ENCODE measurements around the gene FBXL4. TPM values are rescaled to one million over a fixed set of nuclear protein-coding genes. Genes with fewer than 3 reads are reported as not detected.

The FBXL4 gene
- total and polyA plus RNA-seq, 2 of the 8 experiments (the other 6 are each of a cell fraction or from before 2014, with no cell fraction given): 6.9 to 13.8 TPM

GRCh38 chr6:98941319-98941718 is 6.4 kb downstream of the FBXL4 start:
- FAIRE-seq: no peak
- no peak overlapping the region for H3K4ac ChIP-seq (replicated peaks; ENCODE audit: insufficient read length, low read depth, low read length)
- 100% methylated on average over 2 of the region's 2 CpGs; no CpG with 5 or more reads in 1 of the 2 experiments for WGBS, 2 experiments (ENCODE audit: extremely low coverage in 1 of 2, insufficient coverage in 1 of 2, insufficient read length in 1 of 2, insufficient replicate concordance in 2 of 2, low coverage in 1 of 2, low lambda C conversion rate in 2 of 2, missing lambda C conversion rate in 1 of 2)
- peaks cover 2% of the 10 kb centered on the region; the same call in 1 of the 2 replicates for H3K79me1 ChIP-seq (ENCODE audit: low read depth, low read length)
- DNase-seq (ENCODE audit: low read depth in 1 of 2, low spot score in 2 of 2): no peak
- H3K18ac ChIP-seq (ENCODE audit: extremely low read depth, low read length): no peak overlapping the region
- peaks cover 6 to 10% of the 10 kb centered on the region in 2 experiments; a peak in 2 of 4 replicates for H3K9me3 ChIP-seq (ENCODE audit: insufficient read depth in 2 of 2, low read depth in 1 of 2, low read length in 1 of 2)
- H3K14ac ChIP-seq (ENCODE audit: insufficient read length): no peak overlapping the region
- H3K79me2 ChIP-seq (ENCODE audit: control insufficient read depth in 1 of 2, insufficient read depth in 2 of 2, low read length in 2 of 2): peaks cover 3 to 68% of the 10 kb centered on the region in 2 experiments; a peak in 3 of 4 replicates
- no peak overlapping the region for H3K56ac ChIP-seq (replicated peaks; ENCODE audit: insufficient read length, low read depth, low read length)
- no peaks in the 10 kb centered on the region for H3K4me1 ChIP-seq (replicated peaks in 1 of 4; ENCODE audit: control insufficient read depth in 3 of 4, insufficient read depth in 4 of 4, low read length in 3 of 4)
- CTCF ChIA-PET (ENCODE audit: partially characterized antibody): interaction anchor here (1.1 kb wide), 1 partner anchor 9 kb away, joined by 3 read pairs; no protein-coding TSS in a partner anchor
- no peak overlapping the region for H3K9ac ChIP-seq (replicated peaks in 1 of 4; ENCODE audit: extremely low read depth in 1 of 4, low read depth in 3 of 4, low read length in 3 of 4)
- no peak overlapping the region for H2AK5ac ChIP-seq (ENCODE audit: low read depth, low read length)
- H4K8ac ChIP-seq (ENCODE audit: extremely low read depth, insufficient read depth, low read length): no peak overlapping the region
- H3K36me3 ChIP-seq (ENCODE audit: control insufficient read depth in 2 of 4, insufficient read depth in 4 of 4, low read length in 3 of 4): peaks cover 0 to 3% (median 0%) of the 10 kb centered on the region in 4 experiments; a peak in 2 of 8 replicates
- no peak overlapping the region for H2BK15ac ChIP-seq (ENCODE audit: low read length)
- H3K23me2 ChIP-seq (ENCODE audit: low read depth, low read length): no peaks in the 10 kb centered on the region
- H3K27me3 ChIP-seq (replicated peaks in 1 of 4; ENCODE audit: control insufficient read depth in 3 of 4, extremely low read depth in 1 of 4, insufficient read depth in 3 of 4, low read length in 3 of 4): no peaks in the 10 kb centered on the region
- H2AFZ ChIP-seq (ENCODE audit: low read length): no peak overlapping the region
- H3K27ac ChIP-seq (ENCODE audit: low read depth, low read length): no peak overlapping the region
- no peak overlapping the region for H3K4me2 ChIP-seq (ENCODE audit: insufficient read depth in 1 of 2, low read depth in 2 of 2, low read length in 2 of 2)
- no peak overlapping the region for H4K5ac ChIP-seq (ENCODE audit: insufficient read length, low read depth, low read length)
- H2BK12ac ChIP-seq (ENCODE audit: low read depth, low read length): no peak overlapping the region
- H4K91ac ChIP-seq (replicated peaks; ENCODE audit: insufficient read length, low read length): no peak overlapping the region
- H2BK120ac ChIP-seq (replicated peaks; ENCODE audit: low read depth, low read length): no peak overlapping the region
- H4K20me1 ChIP-seq (replicated peaks in 1 of 2; ENCODE audit: control insufficient read depth in 1 of 2, insufficient read depth in 2 of 2, low read length in 2 of 2): no peaks in the 10 kb centered on the region
- no peak overlapping the region for H2BK5ac ChIP-seq (ENCODE audit: low read depth, low read length)
- no peak overlapping the region for H2BK20ac ChIP-seq (ENCODE audit: low read length)
- no peak overlapping the region for H3K4me3 ChIP-seq (ENCODE audit: extremely low read depth in 1 of 4, insufficient read depth in 2 of 4, low read depth in 3 of 4, low read length in 4 of 4)
- H3K23ac ChIP-seq (ENCODE audit: insufficient read length): no peak overlapping the region
- POLR2A ChIA-PET (ENCODE audit: partially characterized antibody): no interaction called here
- no peak for TF ChIP-seq NANOG (IDR thresholded peaks at IDR 0.05; ENCODE audit: insufficient read depth, low read depth, low read length, poor library complexity, severe bottlenecking)
- no peak for TF ChIP-seq ZNF274 (IDR thresholded peaks at IDR 0.05; ENCODE audit: borderline replicate concordance, extremely low read depth, low read length)
- TF ChIP-seq SIX5 (IDR thresholded peaks at IDR 0.05; ENCODE audit: low read depth, low read length): no peak
- no peak for TF ChIP-seq EP300 (IDR thresholded peaks at IDR 0.05; ENCODE audit: borderline replicate concordance in 1 of 2, low read depth in 2 of 2, low read length in 2 of 2)
- TF ChIP-seq TEAD4 (IDR thresholded peaks at IDR 0.05; ENCODE audit: low read depth, low read length): no peak
- TF ChIP-seq, protein P1, sequence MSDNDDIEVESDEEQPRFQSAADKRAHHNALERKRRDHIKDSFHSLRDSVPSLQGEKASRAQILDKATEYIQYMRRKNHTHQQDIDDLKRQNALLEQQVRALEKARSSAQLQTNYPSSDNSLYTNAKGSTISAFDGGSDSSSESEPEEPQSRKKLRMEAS (IDR thresholded peaks at IDR 0.05): no peak
- no peak for TF ChIP-seq SIN3A (conservative IDR thresholded peaks at IDR 0.05 in 1 of 2, IDR thresholded peaks at IDR 0.05 in 1 of 2; ENCODE audit: low read depth in 1 of 2, low read length in 2 of 2)
- no peak for TF ChIP-seq POLR2AphosphoS5 (IDR thresholded peaks at IDR 0.05; ENCODE audit: low read depth, low read length)
- TF ChIP-seq POU5F1 (IDR thresholded peaks at IDR 0.05; ENCODE audit: low read depth, low read length): no peak
- TF ChIP-seq CREB1 (IDR thresholded peaks at IDR 0.05): no peak
- no peak for TF ChIP-seq KDM1A (IDR thresholded peaks at IDR 0.05; ENCODE audit: borderline replicate concordance, low read length)

Measured in H1 (cell line).